ENCODE measurements around the gene LRP1B.

DNA sequence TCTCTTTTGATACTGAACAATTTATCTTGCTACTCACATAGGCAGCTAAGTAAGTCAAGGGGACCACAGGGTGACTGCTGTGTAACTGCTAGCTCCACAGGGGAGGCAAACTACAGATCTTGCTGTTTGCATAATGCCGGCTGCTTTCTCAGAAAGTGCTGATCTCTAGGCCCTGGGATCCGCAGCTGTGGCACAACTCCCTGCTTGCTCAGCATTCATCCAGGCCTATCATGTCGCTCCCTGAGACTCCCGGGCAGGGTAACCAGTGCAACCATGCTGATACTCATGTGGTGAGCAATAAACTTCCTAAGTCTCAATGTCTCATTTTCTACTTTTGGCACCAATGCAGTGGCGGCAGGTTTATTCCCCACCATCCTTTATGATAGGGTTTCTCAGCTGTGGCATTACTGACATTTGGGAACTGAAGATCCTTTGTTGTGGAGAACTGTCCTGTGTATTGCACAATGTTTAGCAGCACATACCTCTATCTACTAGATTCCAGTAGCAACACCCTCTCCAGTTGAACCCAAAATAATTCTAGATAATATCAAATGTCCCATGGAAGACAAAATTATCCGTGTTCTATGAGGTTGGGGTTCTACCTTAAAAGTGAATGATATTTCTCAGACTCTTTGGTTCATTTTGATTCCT, 1101.3 kb downstream of the LRP1B start:
- TF ChIP-seq, protein P1, sequence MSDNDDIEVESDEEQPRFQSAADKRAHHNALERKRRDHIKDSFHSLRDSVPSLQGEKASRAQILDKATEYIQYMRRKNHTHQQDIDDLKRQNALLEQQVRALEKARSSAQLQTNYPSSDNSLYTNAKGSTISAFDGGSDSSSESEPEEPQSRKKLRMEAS (IDR thresholded peaks at IDR 0.05), result no peak
- TF ChIP-seq, protein P2, sequence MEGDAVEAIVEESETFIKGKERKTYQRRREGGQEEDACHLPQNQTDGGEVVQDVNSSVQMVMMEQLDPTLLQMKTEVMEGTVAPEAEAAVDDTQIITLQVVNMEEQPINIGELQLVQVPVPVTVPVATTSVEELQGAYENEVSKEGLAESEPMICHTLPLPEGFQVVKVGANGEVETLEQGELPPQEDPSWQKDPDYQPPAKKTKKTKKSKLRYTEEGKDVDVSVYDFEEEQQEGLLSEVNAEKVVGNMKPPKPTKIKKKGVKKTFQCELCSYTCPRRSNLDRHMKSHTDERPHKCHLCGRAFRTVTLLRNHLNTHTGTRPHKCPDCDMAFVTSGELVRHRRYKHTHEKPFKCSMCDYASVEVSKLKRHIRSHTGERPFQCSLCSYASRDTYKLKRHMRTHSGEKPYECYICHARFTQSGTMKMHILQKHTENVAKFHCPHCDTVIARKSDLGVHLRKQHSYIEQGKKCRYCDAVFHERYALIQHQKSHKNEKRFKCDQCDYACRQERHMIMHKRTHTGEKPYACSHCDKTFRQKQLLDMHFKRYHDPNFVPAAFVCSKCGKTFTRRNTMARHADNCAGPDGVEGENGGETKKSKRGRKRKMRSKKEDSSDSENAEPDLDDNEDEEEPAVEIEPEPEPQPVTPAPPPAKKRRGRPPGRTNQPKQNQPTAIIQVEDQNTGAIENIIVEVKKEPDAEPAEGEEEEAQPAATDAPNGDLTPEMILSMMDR (IDR thresholded peaks at IDR 0.05; ENCODE audit: low read depth, low read length, missing input control), result no peak
- TF ChIP-seq, protein P3, sequence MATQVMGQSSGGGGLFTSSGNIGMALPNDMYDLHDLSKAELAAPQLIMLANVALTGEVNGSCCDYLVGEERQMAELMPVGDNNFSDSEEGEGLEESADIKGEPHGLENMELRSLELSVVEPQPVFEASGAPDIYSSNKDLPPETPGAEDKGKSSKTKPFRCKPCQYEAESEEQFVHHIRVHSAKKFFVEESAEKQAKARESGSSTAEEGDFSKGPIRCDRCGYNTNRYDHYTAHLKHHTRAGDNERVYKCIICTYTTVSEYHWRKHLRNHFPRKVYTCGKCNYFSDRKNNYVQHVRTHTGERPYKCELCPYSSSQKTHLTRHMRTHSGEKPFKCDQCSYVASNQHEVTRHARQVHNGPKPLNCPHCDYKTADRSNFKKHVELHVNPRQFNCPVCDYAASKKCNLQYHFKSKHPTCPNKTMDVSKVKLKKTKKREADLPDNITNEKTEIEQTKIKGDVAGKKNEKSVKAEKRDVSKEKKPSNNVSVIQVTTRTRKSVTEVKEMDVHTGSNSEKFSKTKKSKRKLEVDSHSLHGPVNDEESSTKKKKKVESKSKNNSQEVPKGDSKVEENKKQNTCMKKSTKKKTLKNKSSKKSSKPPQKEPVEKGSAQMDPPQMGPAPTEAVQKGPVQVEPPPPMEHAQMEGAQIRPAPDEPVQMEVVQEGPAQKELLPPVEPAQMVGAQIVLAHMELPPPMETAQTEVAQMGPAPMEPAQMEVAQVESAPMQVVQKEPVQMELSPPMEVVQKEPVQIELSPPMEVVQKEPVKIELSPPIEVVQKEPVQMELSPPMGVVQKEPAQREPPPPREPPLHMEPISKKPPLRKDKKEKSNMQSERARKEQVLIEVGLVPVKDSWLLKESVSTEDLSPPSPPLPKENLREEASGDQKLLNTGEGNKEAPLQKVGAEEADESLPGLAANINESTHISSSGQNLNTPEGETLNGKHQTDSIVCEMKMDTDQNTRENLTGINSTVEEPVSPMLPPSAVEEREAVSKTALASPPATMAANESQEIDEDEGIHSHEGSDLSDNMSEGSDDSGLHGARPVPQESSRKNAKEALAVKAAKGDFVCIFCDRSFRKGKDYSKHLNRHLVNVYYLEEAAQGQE (IDR thresholded peaks at IDR 0.05), result no peak
- TF ChIP-seq EGR1 (IDR thresholded peaks at IDR 0.05; ENCODE audit: low read depth in 2 of 2), result no peak
- TF ChIP-seq, protein P4, sequence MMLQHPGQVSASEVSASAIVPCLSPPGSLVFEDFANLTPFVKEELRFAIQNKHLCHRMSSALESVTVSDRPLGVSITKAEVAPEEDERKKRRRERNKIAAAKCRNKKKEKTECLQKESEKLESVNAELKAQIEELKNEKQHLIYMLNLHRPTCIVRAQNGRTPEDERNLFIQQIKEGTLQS (IDR thresholded peaks at IDR 0.05), result no peak
- TF ChIP-seq TAF1 (conservative IDR thresholded peaks at IDR 0.05), result no peak
- no peak for TF ChIP-seq SP1 (IDR thresholded peaks at IDR 0.05)
- no peak for TF ChIP-seq RAD21 (IDR thresholded peaks at IDR 0.05)
- TF ChIP-seq, protein P5, sequence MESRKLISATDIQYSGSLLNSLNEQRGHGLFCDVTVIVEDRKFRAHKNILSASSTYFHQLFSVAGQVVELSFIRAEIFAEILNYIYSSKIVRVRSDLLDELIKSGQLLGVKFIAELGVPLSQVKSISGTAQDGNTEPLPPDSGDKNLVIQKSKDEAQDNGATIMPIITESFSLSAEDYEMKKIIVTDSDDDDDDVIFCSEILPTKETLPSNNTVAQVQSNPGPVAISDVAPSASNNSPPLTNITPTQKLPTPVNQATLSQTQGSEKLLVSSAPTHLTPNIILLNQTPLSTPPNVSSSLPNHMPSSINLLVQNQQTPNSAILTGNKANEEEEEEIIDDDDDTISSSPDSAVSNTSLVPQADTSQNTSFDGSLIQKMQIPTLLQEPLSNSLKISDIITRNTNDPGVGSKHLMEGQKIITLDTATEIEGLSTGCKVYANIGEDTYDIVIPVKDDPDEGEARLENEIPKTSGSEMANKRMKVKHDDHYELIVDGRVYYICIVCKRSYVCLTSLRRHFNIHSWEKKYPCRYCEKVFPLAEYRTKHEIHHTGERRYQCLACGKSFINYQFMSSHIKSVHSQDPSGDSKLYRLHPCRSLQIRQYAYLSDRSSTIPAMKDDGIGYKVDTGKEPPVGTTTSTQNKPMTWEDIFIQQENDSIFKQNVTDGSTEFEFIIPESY (IDR thresholded peaks at IDR 0.05), result no peak
- TF ChIP-seq YY1 (IDR thresholded peaks at IDR 0.05), result no peak
- TF ChIP-seq FOXA1 (IDR thresholded peaks at IDR 0.05), result no peak
- no peak for TF ChIP-seq JUND (IDR thresholded peaks at IDR 0.05)
